ENCODE results near the gene NEURL2.

NEURL2 gene

GRCh38 chr20:45867136-45867818 lies 23.7 kb downstream of the NEURL2 start:
- no peak for DNase-seq

DNA sequence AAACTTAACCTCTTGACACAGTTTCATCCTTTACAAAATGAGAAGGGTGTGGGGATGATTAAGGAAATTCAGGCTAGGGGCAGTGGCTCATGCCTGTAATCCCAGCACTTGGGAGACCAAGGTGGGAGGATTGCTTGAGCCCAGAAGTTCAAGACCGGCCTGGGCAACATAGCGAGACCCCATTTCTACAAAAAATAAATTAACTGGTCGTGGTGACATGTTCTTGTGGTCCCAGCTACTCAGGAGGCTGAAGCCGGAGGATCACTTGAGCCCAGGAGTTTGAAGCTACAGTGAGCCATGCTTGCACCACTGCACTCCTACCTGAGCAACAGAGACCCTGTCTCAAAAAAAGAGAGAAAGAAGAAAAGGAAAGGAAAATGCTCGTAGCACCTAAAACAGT lies 24.6 kb downstream of the NEURL2 start:
- no peak for DNase-seq

- DNase-seq, result no peak
Measured at GRCh38 chr20:45863543-45864470, 27.2 kb downstream of the NEURL2 start.

GRCh38 chr20:45861221-45862075 lies 29.6 kb downstream of the NEURL2 start:
- DNase-seq, result peak; percentile 13

GRCh38 chr20:45860560-45861220 lies 30.3 kb downstream of the NEURL2 start:
- no peak for DNase-seq

DNA sequence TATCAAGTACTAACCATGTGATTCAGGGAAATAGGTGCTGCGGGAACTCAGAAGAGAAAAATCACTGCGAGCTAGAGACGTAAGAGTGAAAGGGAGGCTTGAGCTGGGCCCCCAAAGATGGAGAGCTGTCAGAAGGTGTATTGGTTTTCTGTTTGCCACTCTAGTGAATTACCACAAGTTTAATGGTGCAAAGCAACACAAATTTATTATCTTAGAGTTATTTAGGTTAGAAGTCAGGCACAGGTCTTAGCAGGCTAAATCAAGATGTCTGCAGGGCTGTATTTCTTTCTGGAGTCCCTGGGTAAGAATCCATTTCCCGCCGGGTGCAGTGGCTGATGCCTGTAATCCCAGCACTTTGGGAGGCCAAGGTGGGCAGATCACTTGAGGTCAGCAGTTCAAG lies 31.1 kb downstream of the NEURL2 start:
- DNase-seq, result no peak

- no peak for DNase-seq
Measured at GRCh38 chr20:45857882-45858216, 33.2 kb downstream of the NEURL2 start.

GRCh38 chr20:45857114-45857881 lies 33.7 kb downstream of the NEURL2 start, which contains the start of the genes ACOT8 and ZSWIM3:
TSS of gene ACOT8 (minus strand) at chr20:45857392. CDS start at chr20:45857315, 77 bp downstream.
TSS of gene ZSWIM3 (plus strand) at chr20:45857614. CDS start at chr20:45857826, 212 bp downstream.
- DNase-seq, result peak; percentile 93

DNA sequence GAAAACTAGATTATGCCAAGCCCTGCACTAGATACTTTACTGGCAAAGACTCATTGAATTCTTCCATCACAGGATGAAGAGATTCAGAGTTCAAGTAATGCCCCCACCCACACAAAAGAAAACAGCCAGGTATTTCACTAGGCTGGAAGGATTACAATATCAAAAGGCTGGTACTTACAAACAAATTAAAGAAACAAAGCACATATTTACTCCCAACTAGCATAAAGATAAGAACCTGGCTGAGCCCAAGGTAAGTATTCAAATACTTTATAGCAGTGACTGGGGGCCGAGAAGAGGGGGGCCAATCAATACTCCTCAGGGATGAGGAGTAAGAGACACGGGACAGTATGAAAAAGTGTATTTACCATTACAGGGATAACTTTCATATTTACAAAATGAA lies 37.5 kb downstream of the NEURL2 start:
- DNase-seq, result no peak

GRCh38 chr20:45852326-45852725 lies 38.7 kb downstream of the NEURL2 start:
- DNase-seq, result no peak

GRCh38 chr20:45851501-45851900 lies 39.5 kb downstream of the NEURL2 start:
- no peak for DNase-seq

DNA sequence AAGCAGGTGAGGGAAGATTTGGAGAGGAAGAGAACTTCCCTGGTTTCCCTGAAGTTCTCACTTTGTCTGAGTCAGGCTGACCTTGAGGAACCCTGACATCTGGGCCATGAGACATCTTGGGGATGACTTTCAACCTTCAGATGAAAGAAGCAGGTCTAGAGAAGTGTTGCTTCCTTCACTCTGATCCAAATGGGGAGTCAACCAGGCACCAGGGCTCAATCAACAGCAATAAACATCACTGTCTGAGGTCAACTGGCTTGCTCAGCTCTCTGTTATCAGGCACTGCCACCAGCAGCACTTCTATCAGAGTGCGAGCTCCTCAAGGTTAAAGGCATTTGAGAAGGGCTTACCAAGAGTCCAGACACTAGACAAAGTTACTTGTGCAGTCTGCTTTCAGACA lies 40.1 kb downstream of the NEURL2 start:
- no peak for DNase-seq

- DNase-seq, result no peak
Measured at GRCh38 chr20:45850238-45850637, 40.8 kb downstream of the NEURL2 start.

DNA sequence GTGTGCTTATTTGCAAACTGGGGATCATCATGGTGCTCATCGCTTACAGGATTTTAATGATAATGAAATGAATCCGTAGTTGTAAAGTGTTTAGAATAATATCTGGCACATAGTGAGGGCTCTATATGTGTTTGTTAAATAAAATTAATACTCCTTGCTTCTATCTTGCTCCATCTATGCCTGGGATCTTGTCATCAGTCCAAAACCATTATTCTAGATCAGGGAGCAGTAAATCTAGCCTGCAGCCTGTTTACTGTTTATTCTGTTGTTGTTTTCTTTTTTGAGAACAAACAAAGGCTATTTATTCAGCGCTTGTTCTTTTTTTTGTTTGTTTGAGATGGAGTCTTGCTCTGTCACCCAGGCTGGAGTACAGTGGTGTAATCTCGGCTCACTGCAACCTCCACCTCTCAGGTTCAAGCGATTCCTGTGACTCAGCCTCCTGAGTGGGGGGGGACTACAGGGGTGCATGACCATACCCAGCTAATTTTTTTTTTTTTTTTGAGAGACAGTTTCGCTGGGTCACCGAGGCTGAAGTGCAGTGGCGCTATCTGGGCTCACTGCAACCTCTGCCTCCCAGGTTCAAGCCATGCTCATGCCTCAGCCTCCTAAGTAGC lies 41.9 kb downstream of the NEURL2 start:
- DNase-seq, result no peak

GRCh38 chr20:45848421-45848820 lies 42.6 kb downstream of the NEURL2 start:
- DNase-seq, result no peak

GRCh38 chr20:45845452-45845851 lies 45.6 kb downstream of the NEURL2 start:
- DNase-seq, result no peak

GRCh38 chr20:45843506-45843905 lies 47.5 kb downstream of the NEURL2 start:
- DNase-seq, result no peak

DNA sequence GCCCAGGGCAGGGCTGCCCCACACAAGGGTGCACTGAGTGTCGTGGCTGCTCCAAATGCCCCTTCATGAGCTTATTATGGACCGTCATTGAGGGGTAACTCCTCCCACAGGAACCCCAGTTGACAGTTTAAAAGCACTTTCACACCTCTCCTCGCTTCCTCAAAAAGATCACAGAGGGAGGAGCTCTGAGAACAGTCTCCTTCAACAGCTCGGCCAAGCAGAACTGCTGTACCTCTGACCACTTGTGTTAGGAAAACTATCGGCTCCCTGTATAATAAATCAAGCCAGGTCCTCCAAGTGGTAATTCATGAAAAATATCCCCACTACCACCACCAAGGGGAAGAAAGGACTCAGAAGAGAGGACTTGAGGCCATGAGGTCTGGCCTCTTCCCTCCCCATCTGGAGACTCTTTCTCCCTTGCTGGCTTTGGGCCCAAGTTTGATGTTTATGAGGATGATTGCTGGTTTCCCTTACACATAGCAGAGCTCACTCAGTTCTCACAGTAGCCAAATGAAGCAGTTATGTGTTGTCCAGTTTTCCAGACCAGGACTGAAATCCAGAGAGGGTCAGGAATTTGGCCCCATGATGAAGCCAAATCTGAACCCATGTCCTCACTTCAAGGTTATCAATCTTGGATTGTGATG lies 48.7 kb downstream of the NEURL2 start:
- no peak for DNase-seq

DNA sequence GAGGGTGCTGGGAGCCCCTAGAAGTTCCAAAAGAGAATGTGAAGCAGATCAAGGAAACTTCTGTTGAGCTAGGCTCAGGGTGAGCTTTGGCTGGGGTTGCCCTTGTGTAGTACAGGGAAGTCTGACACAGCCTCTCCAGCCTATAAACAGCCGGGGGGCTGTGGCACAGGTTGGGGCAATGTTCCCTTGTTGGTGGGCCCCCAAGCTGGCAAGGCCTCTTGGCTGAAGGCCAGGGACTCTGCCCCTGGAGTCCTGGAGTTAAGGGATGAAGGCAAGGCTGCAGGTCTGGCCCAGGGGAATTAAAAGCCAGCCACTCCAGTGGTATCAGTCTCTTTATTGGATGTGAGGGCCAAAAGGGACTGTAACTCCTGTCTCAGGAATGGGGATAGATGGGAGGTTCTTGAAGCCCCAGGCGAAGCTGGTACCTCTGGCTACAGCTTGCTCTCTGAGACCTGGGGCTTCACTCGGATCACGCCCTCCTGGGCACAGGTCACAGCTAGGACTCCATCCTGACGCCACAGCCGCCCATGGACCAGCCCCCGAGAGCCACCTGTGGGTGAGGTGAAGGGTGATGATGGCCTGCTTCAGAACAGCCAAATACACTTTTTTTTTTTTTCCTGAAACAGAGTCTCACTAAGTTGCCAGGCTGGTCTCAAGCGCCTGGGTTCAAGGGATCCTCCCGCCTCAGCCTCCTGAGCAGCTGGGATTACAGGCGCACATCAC lies 49.4 kb downstream of the NEURL2 start:
- DNase-seq, result no peak

DNA sequence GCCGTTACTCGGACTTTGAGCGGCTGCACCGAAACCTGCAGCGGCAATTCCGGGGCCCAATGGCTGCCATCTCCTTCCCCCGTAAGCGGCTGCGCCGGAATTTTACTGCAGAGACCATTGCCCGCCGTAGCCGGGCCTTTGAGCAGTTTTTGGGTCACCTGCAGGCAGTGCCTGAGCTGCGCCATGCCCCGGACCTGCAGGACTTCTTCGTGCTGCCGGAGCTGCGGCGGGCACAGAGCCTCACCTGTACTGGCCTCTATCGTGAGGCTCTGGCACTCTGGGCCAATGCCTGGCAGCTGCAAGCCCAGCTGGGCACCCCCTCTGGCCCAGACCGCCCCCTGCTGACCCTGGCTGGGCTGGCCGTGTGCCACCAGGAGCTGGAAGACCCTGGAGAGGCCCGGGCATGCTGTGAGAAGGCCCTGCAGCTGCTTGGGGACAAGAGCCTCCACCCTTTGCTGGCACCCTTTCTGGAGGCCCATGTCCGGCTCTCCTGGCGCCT lies 50.3 kb downstream of the NEURL2 start:
- no peak for DNase-seq

Data from DMS79 treated with DMSO at 0.1 percent for 48 hours (cell line).